Measurements from ENCODE around the gene CRB2.

CRB2 gene

GRCh38 chr9:123342247-123342646 is 13.8 kb upstream of the CRB2 start:
- H3K27ac ChIP-seq: no peak overlapping the region
- H3K27me3 ChIP-seq (ENCODE audit: insufficient read depth, low read depth, severe bottlenecking): no peaks in the 10 kb centered on the region
- DNase-seq: no peak
- no peak overlapping the region for H3K4me3 ChIP-seq (ENCODE audit: low read depth, low read length)
- TF ChIP-seq, protein P1, sequence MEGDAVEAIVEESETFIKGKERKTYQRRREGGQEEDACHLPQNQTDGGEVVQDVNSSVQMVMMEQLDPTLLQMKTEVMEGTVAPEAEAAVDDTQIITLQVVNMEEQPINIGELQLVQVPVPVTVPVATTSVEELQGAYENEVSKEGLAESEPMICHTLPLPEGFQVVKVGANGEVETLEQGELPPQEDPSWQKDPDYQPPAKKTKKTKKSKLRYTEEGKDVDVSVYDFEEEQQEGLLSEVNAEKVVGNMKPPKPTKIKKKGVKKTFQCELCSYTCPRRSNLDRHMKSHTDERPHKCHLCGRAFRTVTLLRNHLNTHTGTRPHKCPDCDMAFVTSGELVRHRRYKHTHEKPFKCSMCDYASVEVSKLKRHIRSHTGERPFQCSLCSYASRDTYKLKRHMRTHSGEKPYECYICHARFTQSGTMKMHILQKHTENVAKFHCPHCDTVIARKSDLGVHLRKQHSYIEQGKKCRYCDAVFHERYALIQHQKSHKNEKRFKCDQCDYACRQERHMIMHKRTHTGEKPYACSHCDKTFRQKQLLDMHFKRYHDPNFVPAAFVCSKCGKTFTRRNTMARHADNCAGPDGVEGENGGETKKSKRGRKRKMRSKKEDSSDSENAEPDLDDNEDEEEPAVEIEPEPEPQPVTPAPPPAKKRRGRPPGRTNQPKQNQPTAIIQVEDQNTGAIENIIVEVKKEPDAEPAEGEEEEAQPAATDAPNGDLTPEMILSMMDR (IDR thresholded peaks at IDR 0.05; ENCODE audit: low read depth, low read length): no peak
- no peaks in the 10 kb centered on the region for H3K9me3 ChIP-seq (ENCODE audit: severe bottlenecking)
- H3K36me3 ChIP-seq: no peaks in the 10 kb centered on the region

DNA sequence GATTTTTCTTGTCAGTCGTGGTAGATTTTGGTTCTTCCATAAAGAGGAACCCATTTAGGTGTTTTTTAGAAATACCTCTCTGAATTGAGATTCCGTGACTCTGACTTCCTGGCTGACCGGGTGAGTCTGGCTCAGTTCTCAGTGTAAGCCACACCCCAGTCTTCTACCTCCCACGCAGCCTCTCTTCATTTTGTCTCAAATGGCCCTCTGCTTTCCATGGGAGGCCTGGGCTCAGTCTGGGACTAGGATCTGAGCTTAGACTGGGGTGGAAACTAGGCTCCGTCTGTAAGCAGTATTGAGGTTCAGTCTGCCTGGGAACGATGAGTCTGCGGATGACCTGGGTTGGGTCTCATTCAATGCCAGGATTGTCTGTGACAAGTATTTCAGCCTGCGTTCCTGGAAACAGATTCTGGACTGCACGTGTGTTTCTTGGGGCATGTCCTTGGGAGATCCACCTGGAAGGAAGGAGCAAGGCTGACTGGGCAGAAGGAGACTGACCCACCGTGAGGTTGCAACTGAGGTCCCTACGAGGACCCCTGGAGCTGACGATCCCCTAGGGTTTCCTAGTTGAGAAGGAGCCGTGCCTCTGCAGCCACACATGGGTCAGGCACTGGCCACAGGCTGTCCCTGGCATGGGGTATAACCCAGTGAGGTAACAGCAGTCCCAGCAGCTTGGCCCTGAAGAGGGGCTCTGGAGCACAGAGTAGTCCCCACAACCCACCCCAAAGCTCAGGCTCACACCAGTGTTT is 12.4 kb upstream of the CRB2 start:
- H3K4me3 ChIP-seq (ENCODE audit: low read depth, low read length): no peak overlapping the region
- no peak overlapping the region for H3K27ac ChIP-seq
- no peaks in the 10 kb centered on the region for H3K9me3 ChIP-seq (ENCODE audit: severe bottlenecking)
- no peaks in the 10 kb centered on the region for H3K27me3 ChIP-seq (ENCODE audit: insufficient read depth, low read depth, severe bottlenecking)
- TF ChIP-seq, protein P1 (IDR thresholded peaks at IDR 0.05; ENCODE audit: low read depth, low read length): no peak
- no peak for DNase-seq
- no peaks in the 10 kb centered on the region for H3K36me3 ChIP-seq

- Histone ChIP-seq H3K27ac (no peak overlapping the region), H3K4me3 (ENCODE audit: low read depth, low read length) (no peak overlapping the region), H3K36me3 (no peaks in the 10 kb centered on the region), H3K9me3 (ENCODE audit: severe bottlenecking) (no peaks in the 10 kb centered on the region), H3K27me3 (ENCODE audit: insufficient read depth, low read depth, severe bottlenecking) (no peaks in the 10 kb centered on the region)
- TF ChIP-seq, protein P1 (IDR thresholded peaks at IDR 0.05; ENCODE audit: low read depth, low read length): no peak
- no peak for DNase-seq
Measured at GRCh38 chr9:123344192-123344949, 11.6 kb upstream of the CRB2 start.

DNA sequence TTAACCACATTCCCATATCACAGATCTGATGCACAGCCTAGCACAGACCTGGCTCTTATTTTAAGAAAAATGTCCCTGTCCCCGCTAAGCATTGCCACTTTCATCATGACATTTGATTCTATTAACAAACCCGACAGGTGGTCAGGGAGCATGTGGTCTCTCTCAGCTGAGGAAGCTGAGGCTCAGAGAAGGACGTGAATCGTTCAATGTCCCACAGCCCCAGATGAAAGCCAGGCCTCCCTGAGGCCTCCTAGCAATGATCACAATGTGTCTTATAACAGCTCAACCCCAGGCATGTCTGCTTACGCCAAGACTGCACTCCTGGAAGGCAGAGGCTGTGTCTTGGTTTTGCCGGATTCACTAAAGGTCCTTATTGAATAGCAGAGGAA is 10.4 kb upstream of the CRB2 start:
- Histone ChIP-seq H3K4me3 (ENCODE audit: low read depth, low read length) (no peak overlapping the region), H3K27ac (peak overlapping the region; percentile 16), H3K9me3 (ENCODE audit: severe bottlenecking) (no peaks in the 10 kb centered on the region), H3K27me3 (ENCODE audit: insufficient read depth, low read depth, severe bottlenecking) (no peaks in the 10 kb centered on the region), H3K36me3 (no peaks in the 10 kb centered on the region)
- DNase-seq: peak; percentile 51
- TF ChIP-seq, protein P1 (IDR thresholded peaks at IDR 0.05; ENCODE audit: low read depth, low read length): no peak

GRCh38 chr9:123346026-123346425 is 10.0 kb upstream of the CRB2 start:
- H3K27ac ChIP-seq: peak overlapping the region; percentile 16
- DNase-seq: no peak
- no peak overlapping the region for H3K4me3 ChIP-seq (ENCODE audit: low read depth, low read length)
- no peaks in the 10 kb centered on the region for H3K27me3 ChIP-seq (ENCODE audit: insufficient read depth, low read depth, severe bottlenecking)
- no peaks in the 10 kb centered on the region for H3K9me3 ChIP-seq (ENCODE audit: severe bottlenecking)
- H3K36me3 ChIP-seq: no peaks in the 10 kb centered on the region
- TF ChIP-seq, protein P1 (IDR thresholded peaks at IDR 0.05; ENCODE audit: low read depth, low read length): no peak

Measured in WERI-Rb-1 (cell line).